ES-I3 (cell line): ENCODE data around the gene ABCA1.

Experiments
- H3K36me3 ChIP-seq: 2 replicates; pipeline ENCODE4 v1.6.1; 2013; ENCODE audit warnings: mild to moderate bottlenecking, low read length, control low read depth, moderate library complexity; ENCODE audit not compliant: insufficient read depth
- H3K4me1 ChIP-seq: 2 replicates; pipeline ENCODE4 v1.6.1; 2013; ENCODE audit warnings: mild to moderate bottlenecking, control low read depth, low read length; ENCODE audit not compliant: insufficient read depth
- H3K9ac ChIP-seq: 2 replicates; pipeline ENCODE4 v1.6.1; 2013; ENCODE audit warnings: low read depth, mild to moderate bottlenecking, low read length, moderate library complexity
- H3K9me3 ChIP-seq: 2 replicates; pipeline ENCODE4 v1.6.1; 2013; ENCODE audit warnings: mild to moderate bottlenecking, low read length, moderate library complexity; ENCODE audit not compliant: control insufficient read depth, insufficient read depth

Gene ABCA1

GRCh38 chr9:104765138-104765537, 162.8 kb downstream of the ABCA1 start:
- no peaks in the 10 kb centered on the region for H3K36me3 ChIP-seq
- no peaks in the 10 kb centered on the region for H3K9me3 ChIP-seq
- no peaks in the 10 kb centered on the region for H3K4me1 ChIP-seq
- no peak overlapping the region for H3K9ac ChIP-seq

- Histone ChIP-seq H3K4me1 (no peaks in the 10 kb centered on the region), H3K9ac (no peak overlapping the region), H3K9me3 (no peaks in the 10 kb centered on the region), H3K36me3 (no peaks in the 10 kb centered on the region)
Observed at GRCh38 chr9:104758974-104759373, 169.0 kb downstream of the ABCA1 start.

- Histone ChIP-seq H3K9ac (no peak overlapping the region), H3K36me3 (no peaks in the 10 kb centered on the region)
Observed at GRCh38 chr9:104750185-104750767, 177.7 kb downstream of the ABCA1 start.

GRCh38 chr9:104748359-104749031, 179.5 kb downstream of the ABCA1 start:
- Histone ChIP-seq H3K9ac (peak overlapping the region; percentile 94), H3K36me3 (no peaks in the 10 kb centered on the region), H3K9me3 (no peaks in the 10 kb centered on the region), H3K4me1 (0 out of 2 replicates have a peak, but pooled peaks cover 3% of the 10 kb centered on the region)

More at GRCh38 chr9:104750185-104750767, 177.7 kb downstream of the ABCA1 start:
- H3K9me3 ChIP-seq, result no peaks in the 10 kb centered on the region
- H3K4me1 ChIP-seq, result 0 out of 2 replicates have a peak, but pooled peaks cover 3% of the 10 kb centered on the region

GRCh38 chr9:104747565-104748358, 180.2 kb downstream of the ABCA1 start, which contains the start of gene NIPSNAP3A:
NIPSNAP3A (plus strand) TSS chr9:104747683; CDS start chr9:104747793, 110 bp downstream.
- Histone ChIP-seq H3K36me3 (no peaks in the 10 kb centered on the region), H3K4me1 (0 out of 2 replicates have a peak, but pooled peaks cover 3% of the 10 kb centered on the region), H3K9me3 (no peaks in the 10 kb centered on the region), H3K9ac (peak within 1 kb of the TSS; percentile 94)

- peak overlapping the region; percentile 94 for H3K9ac ChIP-seq
- H3K9me3 ChIP-seq, result no peaks in the 10 kb centered on the region
- H3K36me3 ChIP-seq, result no peaks in the 10 kb centered on the region
- H3K4me1 ChIP-seq, result 0 out of 2 replicates have a peak, but pooled peaks cover 3% of the 10 kb centered on the region
Observed at GRCh38 chr9:104747245-104747564, 180.8 kb downstream of the ABCA1 start.

GRCh38 chr9:104746798-104747197, 181.2 kb downstream of the ABCA1 start:
- H3K4me1 ChIP-seq, result 0 out of 2 replicates have a peak, but pooled peaks cover 3% of the 10 kb centered on the region
- H3K36me3 ChIP-seq, result no peaks in the 10 kb centered on the region
- no peaks in the 10 kb centered on the region for H3K9me3 ChIP-seq
- peak overlapping the region; percentile 94 for H3K9ac ChIP-seq

- Histone ChIP-seq H3K36me3 (no peaks in the 10 kb centered on the region), H3K9me3 (no peaks in the 10 kb centered on the region), H3K9ac (no peak overlapping the region), H3K4me1 (0 out of 2 replicates have a peak, but pooled peaks cover 3% of the 10 kb centered on the region)
Observed at GRCh38 chr9:104746285-104746684, 181.7 kb downstream of the ABCA1 start.

GRCh38 chr9:104745852-104746251, 182.1 kb downstream of the ABCA1 start:
- no peaks in the 10 kb centered on the region for H3K36me3 ChIP-seq
- no peak overlapping the region for H3K9ac ChIP-seq
- H3K4me1 ChIP-seq, result 0 out of 2 replicates have a peak, but pooled peaks cover 3% of the 10 kb centered on the region
- H3K9me3 ChIP-seq, result no peaks in the 10 kb centered on the region

GRCh38 chr9:104743376-104743985, 184.5 kb downstream of the ABCA1 start:
- Histone ChIP-seq H3K9me3 (no peaks in the 10 kb centered on the region), H3K9ac (no peak overlapping the region), H3K36me3 (no peaks in the 10 kb centered on the region), H3K4me1 (0 out of 2 replicates have a peak, but pooled peaks cover 3% of the 10 kb centered on the region)

GRCh38 chr9:104740621-104741020, 187.3 kb downstream of the ABCA1 start:
- Histone ChIP-seq H3K4me1 (no peaks in the 10 kb centered on the region), H3K9ac (no peak overlapping the region), H3K36me3 (no peaks in the 10 kb centered on the region), H3K9me3 (no peaks in the 10 kb centered on the region)

GRCh38 chr9:104738452-104738851, 189.5 kb downstream of the ABCA1 start:
- H3K36me3 ChIP-seq, result no peaks in the 10 kb centered on the region
- H3K9ac ChIP-seq, result no peak overlapping the region
- H3K4me1 ChIP-seq, result no peaks in the 10 kb centered on the region
- H3K9me3 ChIP-seq, result no peaks in the 10 kb centered on the region
